ENCODE results near the gene NTMT2.

Gene NTMT2

DNA sequence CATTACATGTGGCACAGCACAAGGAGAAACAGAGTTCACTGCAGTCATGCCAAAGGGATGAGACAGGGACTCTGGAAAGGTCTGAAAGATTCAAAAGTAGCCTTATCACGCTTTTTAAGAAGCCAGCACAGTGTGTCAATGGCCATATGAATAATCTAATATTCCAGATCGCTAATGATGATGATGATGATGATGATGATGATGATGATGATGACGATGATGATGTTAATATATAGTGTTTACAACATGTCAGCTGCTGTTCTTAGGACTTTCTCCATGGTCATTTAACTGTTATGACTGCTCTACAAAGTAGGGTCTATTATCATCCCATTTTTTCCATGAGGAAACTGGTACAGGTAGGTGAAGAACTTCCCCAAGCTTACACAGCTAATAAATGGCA, 64.4 kb downstream of the NTMT2 start:
- no peak for DNase-seq (ENCODE audit: low spot score)

DNA sequence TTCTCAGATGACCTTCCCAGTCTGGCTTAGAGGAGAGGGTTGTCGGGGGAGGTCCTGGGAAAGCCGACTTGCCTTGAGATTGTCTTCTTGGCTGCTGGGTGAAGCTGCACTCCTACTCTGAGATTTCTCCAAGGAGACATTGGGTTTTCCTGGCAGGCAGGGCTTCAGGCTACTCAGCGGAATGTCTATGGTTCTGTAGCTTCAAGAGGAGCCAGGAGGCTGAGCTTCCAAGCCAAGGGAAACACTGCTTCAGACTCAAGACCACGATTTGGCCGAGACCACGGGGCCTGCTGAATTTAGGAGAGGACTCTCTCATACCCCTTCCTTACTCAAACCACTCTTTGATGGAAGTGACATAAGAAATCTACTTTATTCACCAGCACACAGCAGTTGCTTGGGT, 67.8 kb downstream of the NTMT2 start:
- DNase-seq (ENCODE audit: low spot score), result no peak

DNA sequence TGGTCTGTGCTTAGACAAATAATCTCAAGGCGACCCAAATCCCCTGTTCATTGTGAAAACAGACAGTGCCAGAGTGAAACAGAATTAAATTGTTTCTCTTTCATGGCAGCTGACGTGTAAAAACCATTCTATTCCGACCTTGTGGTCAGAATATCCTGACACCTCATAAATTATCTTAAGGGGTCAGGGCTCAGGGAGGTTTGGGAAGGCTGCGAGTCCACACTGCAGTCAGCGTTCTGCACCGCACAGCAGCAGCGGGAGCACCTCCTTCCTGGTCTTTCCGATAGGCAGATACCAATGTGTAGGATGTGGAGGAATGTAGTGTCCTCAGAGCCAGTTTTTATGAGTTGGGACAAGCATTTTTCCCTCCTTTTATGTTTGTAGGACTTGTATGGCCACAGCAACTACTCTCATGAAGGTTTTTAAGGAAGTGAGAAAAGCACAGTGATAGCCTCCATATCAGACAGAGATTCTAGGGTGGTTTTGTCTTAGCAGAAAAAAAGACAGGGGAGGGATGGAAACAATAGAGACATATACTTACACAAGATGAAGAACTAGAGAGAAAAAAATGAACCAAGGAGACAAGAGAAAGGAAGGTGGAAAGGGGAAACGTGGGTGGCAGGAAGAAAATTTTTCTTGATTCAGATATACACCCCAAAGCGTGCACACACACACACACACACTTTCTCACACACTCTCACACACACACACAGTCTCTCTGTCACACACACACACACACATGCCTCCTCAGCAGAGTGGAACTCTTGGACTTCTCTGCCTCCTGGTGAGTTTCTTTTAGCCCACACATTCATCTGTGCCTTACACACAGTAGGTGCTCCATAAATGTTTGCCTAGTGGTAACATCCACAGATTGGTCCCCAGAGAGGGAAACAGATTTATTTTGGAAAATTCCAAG, 68.6 kb downstream of the NTMT2 start:
- DNase-seq (ENCODE audit: low spot score), result no peak

GRCh38 chr1:170215072-170215885, 69.5 kb downstream of the NTMT2 start:
- no peak for DNase-seq (ENCODE audit: low spot score)

- DNase-seq (ENCODE audit: low spot score), result no peak
Measured at GRCh38 chr1:170217517-170218256, 71.9 kb downstream of the NTMT2 start.

DNA sequence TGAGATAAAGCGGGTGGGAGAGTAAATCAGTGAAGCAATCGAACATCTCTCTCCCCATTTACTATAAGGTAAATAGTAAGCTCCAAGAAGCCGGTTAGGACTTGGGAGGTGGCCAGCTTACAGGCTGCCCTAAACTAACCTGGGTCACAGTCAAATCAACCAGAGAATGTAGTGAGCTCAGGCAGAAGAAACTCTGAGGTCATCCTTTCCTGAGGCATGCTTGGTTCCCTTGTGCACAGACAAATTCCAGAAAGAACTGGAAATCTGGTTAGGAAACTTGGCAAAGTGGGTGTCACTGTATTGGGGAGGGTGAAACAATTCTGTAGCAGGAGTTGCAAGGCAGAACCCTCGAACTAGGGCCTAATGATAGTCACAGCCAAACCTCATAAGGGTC, 72.5 kb downstream of the NTMT2 start:
- no peak for DNase-seq (ENCODE audit: low spot score)
